ELF-1 (cell line): ENCODE measurements around the gene UMODL1.

Experiments
- DNase-seq: peaks from one replicate; pipeline ENCODE4 v3.0.0-alpha.2; 2016; ENCODE audit warnings: low read depth, low spot score

Gene UMODL1, protein sequence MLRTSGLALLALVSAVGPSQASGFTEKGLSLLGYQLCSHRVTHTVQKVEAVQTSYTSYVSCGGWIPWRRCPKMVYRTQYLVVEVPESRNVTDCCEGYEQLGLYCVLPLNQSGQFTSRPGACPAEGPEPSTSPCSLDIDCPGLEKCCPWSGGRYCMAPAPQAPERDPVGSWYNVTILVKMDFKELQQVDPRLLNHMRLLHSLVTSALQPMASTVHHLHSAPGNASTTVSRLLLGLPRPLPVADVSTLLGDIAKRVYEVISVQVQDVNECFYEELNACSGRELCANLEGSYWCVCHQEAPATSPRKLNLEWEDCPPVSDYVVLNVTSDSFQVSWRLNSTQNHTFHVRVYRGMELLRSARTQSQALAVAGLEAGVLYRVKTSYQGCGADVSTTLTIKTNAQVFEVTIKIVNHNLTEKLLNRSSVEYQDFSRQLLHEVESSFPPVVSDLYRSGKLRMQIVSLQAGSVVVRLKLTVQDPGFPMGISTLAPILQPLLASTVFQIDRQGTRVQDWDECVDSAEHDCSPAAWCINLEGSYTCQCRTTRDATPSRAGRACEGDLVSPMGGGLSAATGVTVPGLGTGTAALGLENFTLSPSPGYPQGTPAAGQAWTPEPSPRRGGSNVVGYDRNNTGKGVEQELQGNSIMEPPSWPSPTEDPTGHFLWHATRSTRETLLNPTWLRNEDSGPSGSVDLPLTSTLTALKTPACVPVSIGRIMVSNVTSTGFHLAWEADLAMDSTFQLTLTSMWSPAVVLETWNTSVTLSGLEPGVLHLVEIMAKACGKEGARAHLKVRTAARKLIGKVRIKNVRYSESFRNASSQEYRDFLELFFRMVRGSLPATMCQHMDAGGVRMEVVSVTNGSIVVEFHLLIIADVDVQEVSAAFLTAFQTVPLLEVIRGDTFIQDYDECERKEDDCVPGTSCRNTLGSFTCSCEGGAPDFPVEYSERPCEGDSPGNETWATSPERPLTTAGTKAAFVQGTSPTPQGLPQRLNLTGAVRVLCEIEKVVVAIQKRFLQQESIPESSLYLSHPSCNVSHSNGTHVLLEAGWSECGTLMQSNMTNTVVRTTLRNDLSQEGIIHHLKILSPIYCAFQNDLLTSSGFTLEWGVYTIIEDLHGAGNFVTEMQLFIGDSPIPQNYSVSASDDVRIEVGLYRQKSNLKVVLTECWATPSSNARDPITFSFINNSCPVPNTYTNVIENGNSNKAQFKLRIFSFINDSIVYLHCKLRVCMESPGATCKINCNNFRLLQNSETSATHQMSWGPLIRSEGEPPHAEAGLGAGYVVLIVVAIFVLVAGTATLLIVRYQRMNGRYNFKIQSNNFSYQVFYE

GRCh38 chr21:42071146-42071737, at the start of gene UMODL1:
Gene UMODL1, plus strand, starts transcription at chr21:42071317. Its CDS starts 0 bp downstream, at chr21:42071317.
- DNase-seq: no peak

GRCh38 chr21:42021371-42022090, 49.6 kb upstream of the UMODL1 start:
- peak; percentile 82 for DNase-seq

- DNase-seq: peak; percentile 76
These were observed 49.1 kb upstream of the UMODL1 start for GRCh38 chr21:42022091-42022430.

DNA sequence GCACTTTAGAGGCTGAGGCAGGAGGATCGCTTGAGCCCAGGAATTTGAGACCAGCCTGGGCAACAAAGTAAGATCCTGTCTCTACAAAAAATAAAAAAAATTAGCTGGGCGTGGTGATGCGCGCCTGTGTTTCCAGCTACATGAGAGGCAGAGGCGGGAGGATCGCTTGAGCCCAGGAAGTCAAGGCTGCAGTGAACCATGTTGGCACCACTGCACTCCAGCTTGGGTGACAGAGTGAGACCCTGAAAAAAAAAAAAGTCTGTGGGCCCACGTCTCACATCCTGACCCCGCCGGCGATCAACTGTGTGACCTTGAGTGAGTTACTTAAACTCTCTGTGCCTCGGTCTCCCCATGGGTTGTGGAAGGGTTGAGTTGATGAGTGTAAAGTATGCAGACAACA, 48.2 kb upstream of the UMODL1 start:
- DNase-seq: no peak

GRCh38 chr21:42025376-42026081, 45.6 kb upstream of the UMODL1 start:
- no peak for DNase-seq

DNA sequence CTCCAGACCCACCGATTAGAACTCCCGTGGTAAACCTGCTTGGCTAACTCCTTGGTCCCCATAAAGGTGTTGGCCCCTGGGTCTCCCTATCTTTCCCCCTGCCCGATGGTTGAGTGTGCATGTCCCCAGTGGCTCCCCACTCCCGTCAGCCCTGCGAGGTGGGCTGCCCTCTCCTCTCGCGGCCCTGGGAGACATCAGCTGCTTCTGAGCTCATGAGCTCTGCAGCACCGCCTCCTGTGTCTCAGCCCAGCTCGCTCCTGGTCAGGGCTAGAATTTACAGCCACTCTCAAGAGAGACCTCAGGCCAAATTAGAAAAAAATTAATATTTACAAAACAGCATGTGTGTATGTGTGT, 45.1 kb upstream of the UMODL1 start:
- DNase-seq: no peak

DNA sequence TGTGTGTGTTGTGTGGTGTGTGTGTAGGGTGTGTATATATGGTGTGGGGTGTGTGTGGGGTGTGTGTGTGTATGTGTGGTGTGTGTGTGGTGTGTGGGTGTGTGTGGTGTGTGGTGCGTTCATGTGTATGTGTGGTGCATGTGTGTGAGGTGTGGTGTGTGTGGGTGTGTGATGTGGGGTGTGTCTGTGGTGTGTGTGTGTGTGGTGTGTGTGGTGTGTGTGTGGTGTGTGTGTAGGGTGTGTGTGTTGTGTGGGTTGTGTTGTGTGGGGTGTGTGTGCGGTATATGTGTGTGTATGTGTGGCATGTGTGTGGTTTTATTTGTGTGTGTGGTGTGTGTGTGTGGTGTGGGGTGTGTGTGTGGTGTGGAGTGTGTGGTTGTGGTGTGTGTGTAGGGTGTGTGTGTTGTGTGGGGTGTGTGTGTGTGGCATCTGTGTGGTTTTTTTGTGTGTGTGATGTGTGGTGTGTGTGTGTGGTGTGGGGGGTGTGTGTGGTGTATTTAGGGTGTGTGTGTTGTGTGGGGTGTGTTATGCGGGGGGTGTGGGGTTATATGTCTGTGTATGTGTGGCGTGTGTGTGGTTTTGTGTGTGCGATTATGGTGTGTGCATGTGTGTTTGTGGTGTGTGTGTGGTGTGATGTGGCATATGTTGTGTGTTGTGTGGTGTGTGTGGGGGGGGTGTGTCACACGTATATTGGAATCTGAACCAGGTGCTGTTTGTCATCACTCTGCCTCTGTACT, 43.9 kb upstream of the UMODL1 start:
- no peak for DNase-seq

GRCh38 chr21:42027822-42028765, 43.0 kb upstream of the UMODL1 start:
- DNase-seq: no peak

DNA sequence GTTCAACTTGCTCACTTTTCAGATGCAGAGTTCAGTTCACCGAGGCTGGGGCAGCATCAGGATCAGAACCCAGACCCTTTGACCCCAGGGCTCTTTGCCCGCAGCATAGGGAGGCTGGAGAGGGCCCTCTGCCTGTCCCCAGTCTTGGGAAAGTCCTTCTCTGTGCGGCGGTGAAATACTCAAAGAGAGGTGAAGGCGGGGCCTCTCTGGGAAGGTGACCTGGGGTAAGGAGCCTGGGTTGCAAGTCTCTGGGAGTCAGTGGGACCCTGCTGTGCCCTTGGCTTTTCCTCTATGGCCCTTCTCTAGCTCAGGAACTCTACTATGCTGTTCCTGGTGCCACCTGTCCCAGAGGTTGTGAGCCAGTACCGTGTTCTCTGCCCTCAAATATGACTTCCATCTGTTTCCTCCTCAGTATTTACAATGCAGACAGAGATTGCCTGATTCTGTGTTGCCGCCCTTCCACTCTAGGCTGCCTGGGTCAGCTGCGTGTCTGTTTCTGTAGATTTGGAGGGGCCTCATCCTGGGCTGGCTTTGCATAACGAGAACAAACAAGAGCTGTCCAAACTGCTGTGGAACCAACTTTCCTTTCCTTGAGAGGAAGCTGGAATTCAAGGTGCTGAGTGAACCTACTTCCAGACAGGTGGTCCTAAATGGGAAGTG, 42.2 kb upstream of the UMODL1 start:
- no peak for DNase-seq

DNA sequence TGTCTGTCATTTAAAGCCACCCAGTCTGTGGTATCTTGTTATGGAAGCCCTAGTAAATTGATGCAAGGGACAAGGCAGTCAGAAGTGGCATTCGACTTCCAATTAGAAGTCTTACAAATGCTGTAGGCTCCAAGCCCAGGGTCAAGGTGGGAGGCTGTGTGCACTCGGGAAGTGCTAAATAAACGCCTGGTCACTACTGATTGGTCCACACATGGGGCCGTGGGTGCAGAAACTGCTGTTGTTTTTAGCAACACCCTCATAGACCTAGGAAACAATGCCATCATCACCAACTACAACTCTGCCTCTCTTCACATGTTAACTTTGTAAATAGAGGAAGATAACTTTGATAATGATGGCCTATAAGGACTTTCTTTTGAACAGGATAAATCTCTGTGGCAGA, 40.8 kb upstream of the UMODL1 start:
- no peak for DNase-seq

GRCh38 chr21:42031241-42031640, 39.9 kb upstream of the UMODL1 start:
- no peak for DNase-seq

DNA sequence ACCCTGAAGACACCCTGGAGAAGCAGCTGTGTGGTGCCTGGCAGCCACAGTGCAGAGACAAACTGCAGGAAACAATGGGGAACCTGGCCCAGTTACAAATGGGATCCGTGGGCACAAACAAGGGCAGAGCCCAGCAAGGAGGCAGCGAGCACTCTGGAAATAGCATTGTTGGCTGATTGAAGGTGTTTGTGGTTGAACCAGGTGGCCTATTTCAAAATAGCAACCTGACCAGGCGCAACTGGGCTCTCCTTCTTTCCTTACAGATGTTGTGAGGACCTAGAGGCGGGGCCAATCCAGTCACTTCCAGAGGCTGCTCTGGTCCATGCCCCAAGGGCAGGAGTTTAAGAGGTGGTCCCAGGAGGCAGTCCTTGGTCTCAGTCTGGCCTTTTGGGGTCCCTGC, 39.3 kb upstream of the UMODL1 start:
- DNase-seq: no peak

GRCh38 chr21:42032266-42032665, 38.9 kb upstream of the UMODL1 start:
- no peak for DNase-seq

- DNase-seq: no peak
These were observed 38.1 kb upstream of the UMODL1 start for GRCh38 chr21:42032968-42033367.

GRCh38 chr21:42036313-42036712, 34.8 kb upstream of the UMODL1 start:
- no peak for DNase-seq

DNA sequence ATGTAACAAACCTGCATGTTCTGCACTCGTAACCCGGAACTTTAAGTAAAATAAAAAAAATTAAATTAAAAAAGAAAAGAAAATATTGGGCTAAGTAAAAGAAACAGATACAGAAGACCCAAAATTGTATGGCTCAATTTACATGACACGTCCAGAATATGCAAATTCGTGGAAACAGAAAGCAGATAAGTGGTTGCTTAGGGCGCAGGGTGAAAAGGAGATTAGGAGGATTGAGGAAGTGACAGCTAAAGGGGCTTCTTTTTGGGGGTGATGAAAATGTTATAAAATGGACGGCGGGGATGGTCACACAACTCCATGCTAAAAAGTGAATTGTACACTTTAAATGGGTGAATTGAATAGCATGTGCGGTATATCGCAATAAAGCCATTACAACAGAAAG, 33.6 kb upstream of the UMODL1 start:
- no peak for DNase-seq

- no peak for DNase-seq
These were observed 33.2 kb upstream of the UMODL1 start for GRCh38 chr21:42037943-42038342.

DNA sequence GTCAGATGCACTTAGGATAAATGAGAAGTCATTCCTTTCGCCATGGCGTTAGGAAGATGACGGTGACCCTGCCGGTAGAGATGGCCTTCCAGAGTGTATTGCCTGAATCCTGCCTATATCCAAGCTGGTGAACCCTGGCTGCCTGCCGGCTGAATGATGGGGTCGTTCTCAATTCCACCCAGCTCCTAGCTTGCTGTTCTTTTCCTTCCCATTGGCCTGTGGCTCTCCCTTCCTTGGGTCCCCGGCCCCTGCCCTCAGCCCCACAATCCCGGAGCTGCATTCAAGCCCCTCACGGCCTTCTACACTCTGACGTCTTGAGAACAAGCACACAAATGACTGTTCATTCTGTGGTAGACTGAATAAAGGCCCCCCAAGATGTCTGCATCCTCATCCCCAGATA, 32.7 kb upstream of the UMODL1 start:
- no peak for DNase-seq
